Measurements from ENCODE around the gene EML3.

DNA sequence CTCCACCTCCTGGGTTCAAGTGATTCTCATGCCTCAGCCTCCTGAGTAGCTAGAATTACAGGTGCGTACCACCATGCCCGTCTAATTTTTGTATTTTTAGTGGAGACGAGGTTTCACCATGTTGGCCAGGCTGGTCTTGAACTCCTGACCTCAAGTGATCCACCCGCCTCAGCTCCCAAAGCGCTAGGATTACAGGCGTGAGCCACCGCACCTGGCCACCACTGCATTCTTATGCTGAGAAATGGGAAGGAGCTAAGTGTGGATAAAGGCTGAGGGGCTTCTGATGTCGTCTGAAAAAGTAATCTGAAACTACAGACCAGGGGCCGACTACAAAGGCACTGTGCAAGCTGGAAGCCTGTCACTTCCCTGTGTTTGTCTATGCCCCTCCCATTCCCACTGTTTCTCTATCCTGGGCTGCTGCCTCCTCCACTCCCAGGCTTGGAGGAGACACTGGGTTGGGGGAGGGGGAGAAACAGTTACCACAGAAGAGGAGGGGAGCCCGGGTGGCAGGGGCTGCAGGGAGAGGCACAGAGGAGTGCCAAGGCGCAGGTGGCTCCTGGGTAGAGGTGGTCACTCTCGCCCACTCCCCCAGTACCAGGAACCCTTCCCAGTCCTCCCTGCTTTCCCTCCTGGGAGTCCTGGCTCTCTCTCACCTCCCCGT, 8.0 kb downstream of the EML3 start:
- TF ChIP-seq CTCF (IDR thresholded peaks at IDR 0.05; ENCODE audit: low read length) (no peak), EZH2 (IDR thresholded peaks at IDR 0.05; ENCODE audit: borderline replicate concordance, low read length) (no peak)
